Epithelial cell of prostate (primary cell): Measurements from ENCODE around the gene PSMG1.

Source experiments
- DNase-seq: peaks from one replicate; pipeline ENCODE4 v3.0.0-alpha.2; 2011; ENCODE audit warnings: low read depth, low spot score
- H3K27ac ChIP-seq: fragments of 450-650 bp; 2 replicates; pipeline ENCODE4 v1.5.1; 2017; ENCODE audit warnings: mild to moderate bottlenecking

The PSMG1 gene

GRCh38 chr21:39127506-39127905 lies 55.7 kb downstream of the PSMG1 start:
- H3K27ac ChIP-seq: no peak overlapping the region
- no peak for DNase-seq

DNA sequence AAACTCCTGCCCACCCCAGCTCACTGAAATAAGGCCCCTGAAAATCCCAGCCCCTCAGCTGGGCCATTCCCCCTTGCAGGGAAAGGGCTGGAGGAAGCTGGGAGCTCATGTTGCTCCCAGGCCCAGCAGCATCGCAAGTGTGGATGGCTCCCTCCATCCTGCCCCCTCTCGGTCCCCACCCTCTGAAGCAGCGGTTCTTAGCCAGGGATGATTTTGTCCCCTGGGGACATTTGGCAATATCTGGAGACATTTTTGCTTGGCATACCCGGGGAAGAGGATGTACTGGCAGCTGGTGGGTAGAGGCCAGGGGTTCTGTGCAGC lies 56.8 kb downstream of the PSMG1 start:
- no peak overlapping the region for H3K27ac ChIP-seq
- DNase-seq: no peak

- no peak overlapping the region for H3K27ac ChIP-seq
- DNase-seq: no peak
Measured at GRCh38 chr21:39125752-39126485, 57.3 kb downstream of the PSMG1 start.
